Activated CD4-positive, alpha-beta T cell treated with anti-CD3 and anti-CD28 coated beads for 24 hours (primary cell): ENCODE measurements around the gene CCDC82.

Source experiments
- DNase-seq, 2 donors: peaks; one replicate each; pipeline ENCODE4 v3.0.0-alpha.2; 2020; ENCODE audit warnings: low read depth in 2 of 2

CCDC82 gene

GRCh38 chr11:96329419-96329818, 60.3 kb downstream of the CCDC82 start:
- no peak for DNase-seq

GRCh38 chr11:96328395-96329010, 61.2 kb downstream of the CCDC82 start:
- DNase-seq: no peak

GRCh38 chr11:96326959-96327358, 62.8 kb downstream of the CCDC82 start:
- no peak for DNase-seq

- DNase-seq: no peak
Observed at GRCh38 chr11:96324912-96325311, 64.8 kb downstream of the CCDC82 start.

GRCh38 chr11:96323642-96323985, 66.1 kb downstream of the CCDC82 start:
- DNase-seq: no peak

GRCh38 chr11:96322775-96323641, 66.7 kb downstream of the CCDC82 start:
- no peak for DNase-seq

- DNase-seq: no peak
Observed at GRCh38 chr11:96321091-96321490, 68.6 kb downstream of the CCDC82 start.

GRCh38 chr11:96319898-96320656, 69.6 kb downstream of the CCDC82 start:
- no peak for DNase-seq

GRCh38 chr11:96318850-96319249, 70.9 kb downstream of the CCDC82 start:
- no peak for DNase-seq

GRCh38 chr11:96318399-96318798, 71.3 kb downstream of the CCDC82 start:
- DNase-seq: no peak

- DNase-seq: no peak
Observed at GRCh38 chr11:96317985-96318384, 71.7 kb downstream of the CCDC82 start.

- DNase-seq: no peak
Observed at GRCh38 chr11:96317571-96317970, 72.1 kb downstream of the CCDC82 start.

- no peak for DNase-seq
Observed at GRCh38 chr11:96316869-96317268, 72.8 kb downstream of the CCDC82 start.

- DNase-seq: no peak
Observed at GRCh38 chr11:96315476-96315875, 74.2 kb downstream of the CCDC82 start.

- no peak for DNase-seq
Observed at GRCh38 chr11:96314326-96315020, 75.2 kb downstream of the CCDC82 start.

- DNase-seq: no peak
Observed at GRCh38 chr11:96313163-96313562, 76.5 kb downstream of the CCDC82 start.

- no peak for DNase-seq
Observed at GRCh38 chr11:96311120-96311568, 78.6 kb downstream of the CCDC82 start.

GRCh38 chr11:96310236-96310635, 79.5 kb downstream of the CCDC82 start:
- DNase-seq: no peak

GRCh38 chr11:96309643-96310017, 80.1 kb downstream of the CCDC82 start:
- DNase-seq: no peak

- no peak for DNase-seq
Observed at GRCh38 chr11:96309016-96309642, 80.6 kb downstream of the CCDC82 start.

- no peak for DNase-seq
Observed at GRCh38 chr11:96307776-96308140, 82.0 kb downstream of the CCDC82 start.
